GM18517 (cell line): ENCODE measurements around the gene SAA1.
A peak's percentile ranks its signal among the peaks of the same experiment; 100 is the strongest.

Experiments
- ATAC-seq: cut with Tn5 transposase; IDR thresholded peaks from one replicate; pipeline ENCODE4 v1.9.1; 2021; ENCODE audit warnings: mild to moderate bottlenecking, moderate library complexity; ENCODE audit not compliant: unreplicated experiment

SAA1 gene

DNA sequence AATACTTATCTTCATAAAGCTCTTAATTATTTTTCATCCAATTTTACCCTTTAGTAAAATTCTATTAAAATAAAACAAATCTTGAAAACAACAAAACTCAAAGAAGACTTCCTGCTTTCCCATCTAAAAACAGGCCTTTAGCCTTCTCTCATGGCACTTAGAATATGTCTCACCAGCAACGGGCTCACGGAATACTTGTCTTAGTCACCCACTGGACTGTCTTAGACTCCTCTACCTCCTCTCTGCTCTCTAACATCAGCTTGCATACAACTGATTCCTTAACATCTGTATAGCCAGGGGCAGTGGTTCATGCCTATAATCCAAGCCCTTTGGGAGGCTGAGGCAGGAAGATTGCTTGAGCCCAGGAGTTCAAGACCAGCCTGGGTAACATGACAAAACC is 42.2 kb downstream of the SAA1 start:
- ATAC-seq = no peak

DNA sequence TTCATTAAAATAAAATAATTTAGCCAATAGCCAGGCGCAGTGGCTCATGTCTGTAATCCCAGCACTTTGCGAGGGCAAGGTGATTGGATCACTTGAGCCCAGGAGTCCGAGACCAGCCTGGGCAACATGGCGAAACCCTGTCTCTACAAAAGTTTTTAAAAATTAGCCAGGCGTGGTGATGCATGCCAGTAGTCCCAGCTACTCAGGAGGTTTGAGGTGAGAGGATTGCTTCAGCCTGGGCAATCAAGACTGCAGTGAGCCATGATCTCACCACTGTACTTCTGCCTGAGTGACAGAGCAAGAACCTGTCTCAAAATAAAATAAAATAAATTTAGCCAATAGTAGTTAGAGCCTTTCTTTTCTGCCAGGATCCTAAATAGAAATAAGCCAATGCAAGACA is 43.6 kb downstream of the SAA1 start:
- ATAC-seq = no peak

DNA sequence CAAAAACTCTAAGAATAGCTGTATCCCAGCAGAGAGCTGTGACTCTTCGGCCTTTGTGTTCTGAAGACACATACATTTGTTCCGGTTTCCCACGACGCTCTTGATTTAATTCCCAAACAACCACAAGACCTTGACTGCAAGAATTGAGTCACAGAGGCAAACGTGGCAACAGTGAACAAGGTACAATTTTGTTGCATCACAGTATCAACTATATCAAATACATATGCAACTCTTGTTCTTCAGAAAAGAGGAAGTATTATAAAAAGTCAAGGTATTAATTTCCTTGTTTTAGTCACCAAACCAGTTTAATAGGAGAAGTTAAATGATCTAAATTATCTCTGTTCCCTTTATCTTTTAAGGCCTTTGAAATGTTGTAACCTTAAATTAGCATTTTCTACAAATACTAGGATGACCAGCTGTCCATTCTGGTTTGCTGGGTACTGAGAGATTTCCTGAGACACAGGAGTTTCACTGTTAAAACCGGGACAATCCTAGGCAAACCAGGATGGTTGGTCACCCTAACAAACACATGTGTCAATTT is 44.8 kb downstream of the SAA1 start:
- ATAC-seq = peak; percentile 60

DNA sequence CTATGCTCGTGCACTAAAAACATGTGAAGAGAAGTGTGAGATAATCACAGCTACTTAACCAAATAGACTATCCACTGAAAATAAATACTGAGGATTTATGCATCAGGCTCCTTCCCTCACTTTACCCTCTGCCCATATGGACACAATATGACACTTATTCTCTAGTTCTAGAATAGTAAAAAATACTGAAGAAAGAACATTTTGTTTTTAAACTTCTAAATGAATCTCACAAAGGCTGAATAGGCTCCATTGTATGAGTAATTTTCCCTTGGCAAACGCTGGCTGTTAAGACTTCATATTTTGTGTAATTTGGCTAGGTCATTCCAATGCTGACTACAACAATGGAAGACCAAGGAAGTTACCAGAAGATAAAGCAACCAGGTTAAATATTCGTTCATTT is 45.9 kb downstream of the SAA1 start:
- ATAC-seq = no peak

DNA sequence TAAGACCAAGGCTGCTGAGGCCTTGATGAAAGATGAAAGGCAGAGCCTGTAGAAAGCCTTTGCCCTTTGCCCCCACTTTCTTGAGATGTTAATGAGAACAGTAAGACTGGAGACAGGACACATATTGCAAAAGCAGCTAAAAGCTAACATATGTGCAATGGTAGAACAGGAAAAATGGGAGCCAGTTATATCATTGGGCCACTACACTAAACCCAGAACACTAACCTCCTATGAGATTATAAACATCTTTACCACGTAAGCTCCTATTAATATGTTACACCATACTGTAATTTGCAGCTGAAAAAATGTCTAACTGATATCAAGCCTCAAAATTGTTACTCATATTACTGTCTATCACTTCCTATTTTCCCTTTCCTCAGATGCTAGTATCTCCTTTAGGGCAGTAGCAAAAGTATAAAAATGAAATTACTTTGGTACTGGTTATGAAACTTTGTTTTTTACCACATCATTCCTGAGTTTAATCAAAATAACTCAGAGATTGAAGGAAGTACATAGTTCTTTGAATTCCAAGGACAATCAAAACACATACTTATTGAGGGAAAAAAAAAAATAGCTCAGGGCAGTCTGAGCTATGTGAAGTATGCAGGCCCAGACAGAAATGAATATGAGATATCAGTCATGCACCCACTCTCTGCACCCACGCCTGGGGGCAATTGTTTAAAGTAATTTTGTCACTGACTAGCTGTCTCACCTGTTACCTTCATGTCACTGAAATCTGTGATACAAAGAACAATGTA is 46.8 kb downstream of the SAA1 start:
- no peak for ATAC-seq

DNA sequence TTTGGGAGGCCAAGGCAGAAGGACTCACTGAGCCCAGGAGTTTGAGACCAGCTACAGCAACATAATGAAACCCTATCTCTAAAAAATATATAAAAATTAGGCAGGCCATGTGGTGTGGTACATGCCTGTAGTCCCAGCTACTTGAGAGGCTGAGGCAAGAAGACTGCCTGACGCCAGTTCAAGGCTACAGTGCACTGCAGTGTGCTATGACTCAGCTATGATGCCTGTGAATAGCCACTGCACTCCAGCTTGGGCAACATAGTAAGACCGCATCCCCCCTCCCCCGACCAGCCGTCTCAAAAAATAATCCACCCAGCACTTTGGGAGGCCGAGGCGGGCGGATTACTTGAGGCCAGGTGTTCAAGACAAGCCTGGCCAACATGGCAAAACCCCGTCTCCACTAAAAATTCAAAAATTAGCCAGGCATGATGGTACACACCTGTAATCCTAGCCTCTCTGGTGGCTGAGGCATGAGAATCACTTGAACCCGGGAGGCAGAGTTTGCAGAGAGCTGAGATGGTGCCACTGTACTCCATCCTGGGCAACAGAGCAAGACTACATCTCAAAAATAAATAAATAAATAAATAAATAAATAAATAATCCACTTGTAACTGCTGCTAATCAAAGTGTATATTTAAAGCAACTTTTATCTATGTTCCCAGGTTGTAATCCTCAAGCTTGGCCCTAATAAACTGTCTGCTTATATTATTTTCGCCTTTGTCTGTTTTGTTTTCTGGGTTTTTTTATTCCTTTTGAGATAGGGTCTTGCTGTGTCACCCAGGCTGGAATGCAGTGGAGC is 48.1 kb downstream of the SAA1 start:
- ATAC-seq = no peak

DNA sequence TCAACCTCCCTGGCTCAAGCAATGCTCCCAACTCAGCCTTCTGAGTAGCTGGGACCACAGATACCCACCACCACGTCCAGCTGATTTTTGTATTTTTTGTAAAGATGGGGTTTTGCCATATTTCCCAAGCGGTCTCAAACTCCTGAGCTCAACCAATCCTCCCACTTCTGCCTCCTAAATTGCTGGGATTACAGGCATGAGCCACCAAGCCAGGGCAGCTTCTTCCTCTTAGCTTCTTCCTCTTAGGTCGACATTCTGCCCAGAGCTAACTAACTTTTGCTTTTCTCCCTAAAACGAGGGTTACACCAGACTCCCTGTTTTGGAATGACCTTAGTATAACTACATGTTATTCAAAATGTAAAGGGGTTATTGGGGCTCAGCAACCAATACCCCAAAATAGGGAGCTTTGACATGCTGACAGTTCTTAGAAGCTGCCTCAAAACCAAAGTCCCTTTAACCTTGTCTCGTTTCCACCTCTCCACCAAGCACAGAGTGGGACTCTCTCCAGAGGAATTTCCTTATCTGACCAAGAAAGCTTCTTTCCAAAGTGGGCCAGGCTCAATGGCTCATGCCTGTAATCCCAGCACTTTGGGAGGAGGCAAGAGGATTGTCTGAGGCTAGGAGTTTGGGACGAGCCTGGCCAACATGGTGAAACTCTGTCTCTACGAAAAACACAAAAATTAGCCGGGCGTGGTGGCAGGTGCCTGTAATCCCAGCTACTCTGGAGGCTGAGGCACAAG is 48.9 kb downstream of the SAA1 start:
- ATAC-seq = no peak

DNA sequence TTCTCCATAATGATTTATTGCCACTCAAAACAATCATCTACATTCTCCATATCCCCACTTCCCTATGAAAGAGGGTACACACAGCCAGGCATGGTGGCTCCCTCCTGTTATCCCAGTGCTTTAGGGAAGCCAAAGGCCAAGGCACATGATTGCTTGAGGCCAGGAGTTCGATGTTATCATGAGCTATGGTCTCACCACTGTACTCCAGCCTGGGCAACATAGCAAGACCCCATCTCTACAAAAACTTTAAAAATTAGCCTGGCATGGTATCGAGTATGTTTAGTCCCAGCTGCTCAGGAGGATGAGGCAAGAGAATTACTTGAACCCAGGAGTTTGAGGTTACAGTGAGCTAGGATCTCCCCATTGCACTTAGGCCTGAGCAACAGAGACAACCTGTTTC is 49.8 kb downstream of the SAA1 start:
- no peak for ATAC-seq

DNA sequence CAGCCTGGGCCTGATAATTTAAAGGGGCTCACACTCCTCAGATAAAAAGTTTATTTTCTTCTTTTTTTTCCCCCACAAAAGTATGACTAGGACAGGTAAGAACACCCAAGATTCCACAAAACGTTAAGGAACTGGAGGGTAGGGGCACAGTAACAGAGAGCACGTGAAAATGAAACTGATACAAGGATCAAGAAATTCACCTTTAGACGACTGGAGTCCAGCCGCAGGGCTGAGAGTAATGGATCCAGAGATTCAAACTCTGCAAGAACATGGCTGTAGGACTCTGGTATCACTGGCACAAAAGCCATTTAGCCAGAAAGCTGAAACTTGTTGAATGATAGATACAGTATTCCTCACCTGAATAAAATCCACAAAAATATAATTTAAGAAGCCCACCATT is 51.5 kb downstream of the SAA1 start:
- no peak for ATAC-seq
